Psoas muscle (tissue), 8 donors: ENCODE measurements around the gene GALM. TPM values are rescaled to one million over a fixed set of nuclear protein-coding genes. Genes with fewer than 3 reads are reported as not detected.

ENCODE experiments used
- ATAC-seq, 4 donors: fragments of 200-7000 bp; cut with Tn5 transposase; one replicate each; pipeline ENCODE4 v1.9.1; 2020; ENCODE audit warnings: moderate library complexity in 3 of 4, mild to moderate bottlenecking in 2 of 4
- DNase-seq, 2 donors: peaks; one replicate each; pipeline ENCODE4 v3.0.0-alpha.2; 2020
- H3K27ac ChIP-seq: fragments of 200-600 bp; one replicate; pipeline ENCODE4 v1.8.0; 2022
- H3K27me3 ChIP-seq, 3 donors: fragments of 200-600 bp in 1 of 3; one replicate each; pipeline versions ENCODE4 v1.6.1 to v1.8.0; 2013 to 2022; ENCODE audit warnings: low read length in 2 of 3, mild to moderate bottlenecking in 2 of 3, moderate library complexity in 1 of 3; ENCODE audit not compliant: insufficient read depth in 3 of 3
- H3K36me3 ChIP-seq, 2 donors: fragments of 200-600 bp in 1 of 2; one replicate each; pipeline versions ENCODE4 v1.6.1 to v1.8.0; 2013 to 2022; ENCODE audit warnings: low read depth in 1 of 2, mild to moderate bottlenecking in 1 of 2, moderate library complexity in 1 of 2; ENCODE audit not compliant: insufficient read depth in 1 of 2
- H3K4me1 ChIP-seq: fragments of 200-600 bp; one replicate; pipeline ENCODE4 v1.8.0; 2022
- H3K4me3 ChIP-seq: fragments of 200-600 bp; one replicate; pipeline ENCODE4 v1.8.0; 2022; ENCODE audit warnings: mild to moderate bottlenecking
- H3K9me3 ChIP-seq: fragments of 200-600 bp; one replicate; pipeline ENCODE4 v1.8.0; 2022
- CTCF ChIP-seq: fragments of 200-600 bp; IDR thresholded peaks from one replicate; pipeline ENCODE4 v1.8.0; 2022; ENCODE audit warnings: antibody characterized with exemption
- WGBS, 3 donors: extraction: QIAGEN DNeasy Blood & Tissue Kit; methylation state at CpG; one replicate each; pipeline versions ENCODE4 v1.1.6 to v1.1.7; 2013; 5-methylcytosine and 5-hydroxymethylcytosine counted together
- intact Hi-C, 2 donors: fragments of 100-400 bp; cut with DNase I; formaldehyde crosslinking; loops; one replicate each; pipeline versions ENCODE4 v1.11.0 to v1.14.2; 2022
- polyA plus RNA-seq, 3 donors: library from polyadenylated mRNA; stranded (reverse); fragments of 200-250 nt; gene quantifications; one replicate each; pipeline ENCODE4 v1.2.3, GENCODE V29; 2013
- total RNA-seq, 4 donors: library from RNA; stranded (reverse); fragmentation: NEBNext Ultra II Directional in 2 of 4; extraction: Animal tissue kit (Norgen Biotek cat#: 25700) in 2 of 4; gene quantifications; one replicate each; pipeline versions ENCODE4 v1.2.1 to v1.2.4, GENCODE V29; 2021 to 2023
- donor health status: healthy with polysubstance abuse.
- donor health status: DM: no; HTN: no; CAD: no; lungs with moderate emphysema.
- donor health status: Bipolar disorder and iron deficiency.
- donor health status: healthy.
- donor health status: DM: yes; HTN: yes; CAD: no.
- donor health status: DM: no; HTN: no; CAD: no.
- donor health status: DM: no; HTN: no; CAD: no.
- donor health status: DM: yes; HTN: yes; CAD: no.

The GALM gene
- total and polyA plus RNA-seq, 7 donors, result 2.0 to 16.1 (median 5.4) TPM

GRCh38 chr2:38722271-38723061, 56.6 kb downstream of the GALM start:
- H3K36me3 ChIP-seq, result no peaks in the 10 kb centered on the region
- peak overlapping the region; percentile 82 for H3K27ac ChIP-seq
- 27 to 44% (median 29%) methylated on average over 9 of the region's 9 CpGs for WGBS, 3 donors
- H3K4me1 ChIP-seq, result peaks cover 23% of the 10 kb centered on the region
- no peaks in the 10 kb centered on the region for H3K27me3 ChIP-seq
- DNase-seq, result no peak
- peak; percentile 44 to 69 (median 60) for ATAC-seq
- intact Hi-C loops, result loop anchor here (5.0 to 10.0 kb wide), 3 partner anchors 58 to 140 kb away; partner anchors contain the start of genes GALM (in 1 of the 2) and HNRNPLL (in 1 of the 2)
- TF ChIP-seq CTCF, result no peak
- no peaks in the 10 kb centered on the region for H3K9me3 ChIP-seq
- H3K4me3 ChIP-seq, result peak overlapping the region; percentile 29

- Histone ChIP-seq H3K27me3 (no peaks in the 10 kb centered on the region), H3K36me3 (peaks cover 0 to under 1% of the 10 kb centered on the region in 2 donors), H3K4me1 (peaks cover 23% of the 10 kb centered on the region), H3K27ac (peak overlapping the region; percentile 82), H3K9me3 (no peaks in the 10 kb centered on the region), H3K4me3 (peak overlapping the region; percentile 29)
- peak; percentile 37 to 82 for DNase-seq
- 28 to 36% (median 34%) methylated on average over 7 of the region's 7 CpGs for WGBS, 3 donors
- ATAC-seq, result peak; percentile 78 to 86 (median 82)
- intact Hi-C loops, result loop anchor here (5.0 to 10.0 kb wide), 3 partner anchors 58 to 141 kb away; partner anchors contain the start of genes GALM (in 1 of the 2) and HNRNPLL (in 1 of the 2)
- no peak for TF ChIP-seq CTCF
Measured at GRCh38 chr2:38723173-38723572, 57.3 kb downstream of the GALM start.

- Histone ChIP-seq H3K27ac (no peak overlapping the region), H3K9me3 (no peaks in the 10 kb centered on the region), H3K27me3 (no peaks in the 10 kb centered on the region), H3K4me3 (no peak overlapping the region), H3K36me3 (peaks cover 0 to 45% of the 10 kb centered on the region in 2 donors), H3K4me1 (peaks cover 5% of the 10 kb centered on the region)
- intact Hi-C loops, result loop anchor here (5.0 to 10.0 kb wide), 2 partner anchors 63 to 195 kb away; partner anchors contain the start of gene GALM (in 1 of the 2)
- 77 to 93% (median 80%) methylated on average over 1 of the region's 1 CpG for WGBS, 3 donors
- ATAC-seq (no peak), DNase-seq (no peak)
- no peak for TF ChIP-seq CTCF
Measured at GRCh38 chr2:38727661-38728060, 61.7 kb downstream of the GALM start.

GRCh38 chr2:38728694-38729093, 62.8 kb downstream of the GALM start:
- H3K27me3 ChIP-seq, result no peaks in the 10 kb centered on the region
- ATAC-seq (no peak), DNase-seq (no peak)
- 1 to 97% (median 51%) methylated on average over 2 of the region's 2 CpGs for WGBS, 3 donors
- TF ChIP-seq CTCF, result no peak
- intact Hi-C loops, result loop anchor here (1.0 to 10.0 kb wide), 4 partner anchors 15 to 196 kb away; partner anchors contain the start of gene GALM (in 1 of the 2)
- no peaks in the 10 kb centered on the region for H3K9me3 ChIP-seq
- H3K4me3 ChIP-seq, result no peak overlapping the region
- H3K4me1 ChIP-seq, result no peaks in the 10 kb centered on the region
- no peak overlapping the region for H3K27ac ChIP-seq
- H3K36me3 ChIP-seq, result peaks cover 5 to 56% of the 10 kb centered on the region in 2 donors
